Stimulated activated CD8-positive, alpha-beta memory T cell treated with anti-CD3 and anti-CD28 coated beads, Interleukin-12 subunit alpha, Interleukin-12 subunit beta, amount 100 ng/mL, for 24 hours (primary cell): ENCODE data around the gene UBE3C.

Experiments
- DNase-seq: peaks from one replicate; pipeline ENCODE4 v3.0.0-alpha.2; 2020; ENCODE audit errors: extremely low read depth

Gene UBE3C

GRCh38 chr7:157292770-157293412 lies 154.2 kb downstream of the UBE3C start:
- DNase-seq, result no peak

GRCh38 chr7:157293413-157293788 lies 154.7 kb downstream of the UBE3C start:
- no peak for DNase-seq

- no peak for DNase-seq
Observed at GRCh38 chr7:157294773-157295172, 156.0 kb downstream of the UBE3C start.

- DNase-seq, result no peak
Observed at GRCh38 chr7:157295338-157295737, 156.6 kb downstream of the UBE3C start.

GRCh38 chr7:157297185-157297584 lies 158.5 kb downstream of the UBE3C start:
- DNase-seq, result no peak

- no peak for DNase-seq
Observed at GRCh38 chr7:157299317-157299612, 160.5 kb downstream of the UBE3C start.

GRCh38 chr7:157299613-157300368 lies 161.1 kb downstream of the UBE3C start:
- DNase-seq, result no peak

GRCh38 chr7:157300369-157300825 lies 161.7 kb downstream of the UBE3C start:
- no peak for DNase-seq

- DNase-seq, result no peak
Observed at GRCh38 chr7:157301610-157302120, 162.9 kb downstream of the UBE3C start.

- DNase-seq, result no peak
Observed at GRCh38 chr7:157306846-157307838, 168.4 kb downstream of the UBE3C start.

GRCh38 chr7:157309988-157310668 lies 171.4 kb downstream of the UBE3C start:
- no peak for DNase-seq

GRCh38 chr7:157310676-157311185 lies 172.0 kb downstream of the UBE3C start:
- DNase-seq, result no peak

GRCh38 chr7:157312941-157313340 lies 174.2 kb downstream of the UBE3C start:
- no peak for DNase-seq

GRCh38 chr7:157313645-157314044 lies 174.9 kb downstream of the UBE3C start:
- DNase-seq, result no peak

- DNase-seq, result no peak
Observed at GRCh38 chr7:157318015-157318706, 179.4 kb downstream of the UBE3C start.
